IMR-90 (cell line): Measurements from ENCODE around the gene RETN.
A peak's percentile ranks its signal among the peaks of the same experiment; 100 is the strongest.

Experiments
- CEBPB ChIP-seq: IDR thresholded peaks from 2 replicates; pipeline ENCODE4 v1.6.1; 2012; ENCODE audit warnings: low read depth, low read length, improper control_type of control experiment
- MAFK ChIP-seq: IDR thresholded peaks from 2 replicates; pipeline ENCODE4 v1.6.1; 2012; ENCODE audit warnings: low read depth, low read length, improper control_type of control experiment
- POLR2A ChIP-seq: IDR thresholded peaks from 2 replicates; pipeline ENCODE4 v1.6.1; 2012; ENCODE audit warnings: mild to moderate bottlenecking, low read depth, low read length
- SMC3 ChIP-seq: fragments of 150-350 bp; IDR thresholded peaks from 2 replicates; pipeline ENCODE4 v1.6.1; 2016; ENCODE audit warnings: low read depth, mild to moderate bottlenecking, antibody characterized with exemption, low read length, moderate library complexity
- TF ChIP-seq, protein P1 (sequence below): conservative IDR thresholded peaks from 2 replicates; pipeline ENCODE4 v1.5.1; 2012; ENCODE audit warnings: mild to moderate bottlenecking, low read depth, low read length, improper control_type of control experiment
- TF ChIP-seq, protein P2 (sequence below): fragments of 150-350 bp; IDR thresholded peaks from 2 replicates; pipeline ENCODE4 v1.6.1; 2017; ENCODE audit warnings: mild to moderate bottlenecking, antibody characterized with exemption, low read length, low read depth

DNA sequence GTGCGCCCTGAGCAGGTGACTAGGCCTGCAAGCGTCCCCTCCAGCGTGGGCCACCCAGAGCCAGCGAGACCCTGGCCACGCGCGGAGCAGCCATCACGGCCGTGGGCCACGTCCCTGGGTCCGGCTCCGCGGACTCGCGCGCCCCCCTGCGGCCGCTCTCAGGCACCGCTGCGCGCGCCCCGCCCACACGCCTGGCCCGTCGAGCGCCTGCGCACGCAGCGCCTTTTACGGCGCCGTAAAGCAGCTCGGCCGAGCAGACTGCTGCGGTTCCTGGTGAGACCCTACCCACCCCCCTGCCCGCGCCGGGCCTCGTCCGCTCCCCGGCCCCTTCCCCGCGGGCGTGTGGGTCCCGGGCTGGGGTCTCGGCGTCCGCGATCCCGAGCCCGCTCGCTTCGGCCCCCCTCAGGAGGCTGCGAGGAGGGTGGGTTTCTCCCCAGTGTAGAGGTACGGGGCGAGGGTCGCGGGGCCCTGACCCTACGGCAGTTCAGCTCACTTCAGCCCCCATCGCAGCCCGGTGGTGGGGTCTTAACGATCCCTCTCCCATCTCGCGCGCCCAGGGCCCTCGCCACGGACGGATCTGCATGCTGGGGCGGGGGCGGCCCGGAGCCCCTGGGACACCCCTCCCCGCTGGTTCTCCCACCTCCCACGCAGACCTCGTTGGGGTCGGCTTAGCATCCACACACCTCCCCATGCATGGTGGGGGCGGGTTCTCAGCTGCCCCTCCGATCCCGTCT, 11.9 kb downstream of the RETN start, which contains the start of gene TRAPPC5:
- TF ChIP-seq, protein P1, sequence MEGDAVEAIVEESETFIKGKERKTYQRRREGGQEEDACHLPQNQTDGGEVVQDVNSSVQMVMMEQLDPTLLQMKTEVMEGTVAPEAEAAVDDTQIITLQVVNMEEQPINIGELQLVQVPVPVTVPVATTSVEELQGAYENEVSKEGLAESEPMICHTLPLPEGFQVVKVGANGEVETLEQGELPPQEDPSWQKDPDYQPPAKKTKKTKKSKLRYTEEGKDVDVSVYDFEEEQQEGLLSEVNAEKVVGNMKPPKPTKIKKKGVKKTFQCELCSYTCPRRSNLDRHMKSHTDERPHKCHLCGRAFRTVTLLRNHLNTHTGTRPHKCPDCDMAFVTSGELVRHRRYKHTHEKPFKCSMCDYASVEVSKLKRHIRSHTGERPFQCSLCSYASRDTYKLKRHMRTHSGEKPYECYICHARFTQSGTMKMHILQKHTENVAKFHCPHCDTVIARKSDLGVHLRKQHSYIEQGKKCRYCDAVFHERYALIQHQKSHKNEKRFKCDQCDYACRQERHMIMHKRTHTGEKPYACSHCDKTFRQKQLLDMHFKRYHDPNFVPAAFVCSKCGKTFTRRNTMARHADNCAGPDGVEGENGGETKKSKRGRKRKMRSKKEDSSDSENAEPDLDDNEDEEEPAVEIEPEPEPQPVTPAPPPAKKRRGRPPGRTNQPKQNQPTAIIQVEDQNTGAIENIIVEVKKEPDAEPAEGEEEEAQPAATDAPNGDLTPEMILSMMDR = peak; percentile 97
- TF ChIP-seq POLR2A (no peak), CEBPB (no peak), SMC3 (peak; percentile 70), MAFK (no peak)
- TF ChIP-seq, protein P2, sequence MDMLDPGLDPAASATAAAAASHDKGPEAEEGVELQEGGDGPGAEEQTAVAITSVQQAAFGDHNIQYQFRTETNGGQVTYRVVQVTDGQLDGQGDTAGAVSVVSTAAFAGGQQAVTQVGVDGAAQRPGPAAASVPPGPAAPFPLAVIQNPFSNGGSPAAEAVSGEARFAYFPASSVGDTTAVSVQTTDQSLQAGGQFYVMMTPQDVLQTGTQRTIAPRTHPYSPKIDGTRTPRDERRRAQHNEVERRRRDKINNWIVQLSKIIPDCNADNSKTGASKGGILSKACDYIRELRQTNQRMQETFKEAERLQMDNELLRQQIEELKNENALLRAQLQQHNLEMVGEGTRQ = no peak
